SU-DHL-6 (cell line): ENCODE measurements around the gene FLYWCH1.
A peak's percentile ranks its signal among the peaks of the same experiment; 100 is the strongest.

ENCODE experiments used
- H2AFZ ChIP-seq: fragments of 200-600 bp; sonication (generic); 2 replicates; pipeline ENCODE4 v1.6.1; 2014; ENCODE audit warnings: low read depth, mild to moderate bottlenecking, moderate library complexity, mixed read lengths, antibody characterized with exemption, low read length; ENCODE audit not compliant: severe bottlenecking
- H3F3A ChIP-seq: fragments of 200-600 bp; shearing (Covaris generic); 2 replicates; pipeline ENCODE4 v1.6.0; 2016; ENCODE audit warnings: antibody characterized with exemption, mild to moderate bottlenecking; ENCODE audit not compliant: insufficient read depth
- H3K27ac ChIP-seq: fragments of 200-600 bp; sonication (generic); 2 replicates; pipeline ENCODE4 v1.5.1; 2016; ENCODE audit warnings: low read depth, mild to moderate bottlenecking, low read length, moderate library complexity, mixed read lengths
- H3K27me3 ChIP-seq: fragments of 200-600 bp; sonication (generic), shearing (Covaris generic); 2 replicates; pipeline ENCODE4 v1.6.0; 2014; ENCODE audit warnings: mild to moderate bottlenecking, low read length
- H3K36me3 ChIP-seq: fragments of 200-600 bp; sonication (generic); 2 replicates; pipeline ENCODE4 v1.6.1; 2014; ENCODE audit warnings: mild to moderate bottlenecking, low read length, mixed read lengths
- H3K4me2 ChIP-seq: fragments of 300-600, 200-600 bp; shearing (Covaris generic), sonication (generic); 2 replicates; pipeline ENCODE4 v1.6.0; 2014; ENCODE audit warnings: low read length, low read depth, mild to moderate bottlenecking; ENCODE audit not compliant: poor library complexity, severe bottlenecking
- H3K4me3 ChIP-seq: fragments of 200-600 bp; sonication (generic); 2 replicates; pipeline ENCODE4 v1.5.1; 2014; ENCODE audit warnings: antibody characterized with exemption, low read length, mild to moderate bottlenecking, mixed read lengths; ENCODE audit not compliant: insufficient read depth, poor library complexity, severe bottlenecking
- H3K79me2 ChIP-seq: fragments of 200-600 bp; sonication (generic); 2 replicates; pipeline ENCODE4 v1.6.1; 2014; ENCODE audit warnings: mild to moderate bottlenecking, low read length, moderate library complexity; ENCODE audit not compliant: insufficient read depth
- H3K9ac ChIP-seq: fragments of 200-600 bp; sonication (generic); 2 replicates; pipeline ENCODE4 v1.7.0; 2014; ENCODE audit warnings: mild to moderate bottlenecking, low read length
- H3K9me2 ChIP-seq: fragments of 200-600 bp; sonication (generic); replicated peaks from 2 replicates; pipeline ENCODE4 v1.6.1; 2014; ENCODE audit warnings: low read length; ENCODE audit not compliant: insufficient read depth
- H3K9me3 ChIP-seq: fragments of 200-600 bp; sonication (generic); 2 replicates; pipeline ENCODE4 v1.6.1; 2014; ENCODE audit warnings: low read length, mixed read lengths; ENCODE audit not compliant: insufficient read depth
- H4K20me1 ChIP-seq: fragments of 200-600 bp; sonication (generic); 2 replicates; pipeline ENCODE4 v1.6.1; 2014; ENCODE audit warnings: low read depth, mild to moderate bottlenecking, antibody characterized with exemption, low read length, moderate library complexity, mixed read lengths
- EZH2phosphoT487 ChIP-seq: fragments of 200-600 bp; sonication (generic), shearing (Covaris generic); conservative IDR thresholded peaks from 2 replicates; pipeline ENCODE4 v1.6.1; 2018; ENCODE audit warnings: mild to moderate bottlenecking, antibody characterized with exemption, low read length, moderate library complexity, mixed read lengths
- TF ChIP-seq, protein P1 (sequence below): fragments of 200-600 bp; sonication (generic); IDR thresholded peaks from one replicate; pipeline ENCODE4 v1.5.1; 2017; ENCODE audit warnings: antibody characterized with exemption, mild to moderate bottlenecking, low read length, moderate library complexity; ENCODE audit not compliant: insufficient read depth, poor library complexity, severe bottlenecking

The FLYWCH1 gene

DNA sequence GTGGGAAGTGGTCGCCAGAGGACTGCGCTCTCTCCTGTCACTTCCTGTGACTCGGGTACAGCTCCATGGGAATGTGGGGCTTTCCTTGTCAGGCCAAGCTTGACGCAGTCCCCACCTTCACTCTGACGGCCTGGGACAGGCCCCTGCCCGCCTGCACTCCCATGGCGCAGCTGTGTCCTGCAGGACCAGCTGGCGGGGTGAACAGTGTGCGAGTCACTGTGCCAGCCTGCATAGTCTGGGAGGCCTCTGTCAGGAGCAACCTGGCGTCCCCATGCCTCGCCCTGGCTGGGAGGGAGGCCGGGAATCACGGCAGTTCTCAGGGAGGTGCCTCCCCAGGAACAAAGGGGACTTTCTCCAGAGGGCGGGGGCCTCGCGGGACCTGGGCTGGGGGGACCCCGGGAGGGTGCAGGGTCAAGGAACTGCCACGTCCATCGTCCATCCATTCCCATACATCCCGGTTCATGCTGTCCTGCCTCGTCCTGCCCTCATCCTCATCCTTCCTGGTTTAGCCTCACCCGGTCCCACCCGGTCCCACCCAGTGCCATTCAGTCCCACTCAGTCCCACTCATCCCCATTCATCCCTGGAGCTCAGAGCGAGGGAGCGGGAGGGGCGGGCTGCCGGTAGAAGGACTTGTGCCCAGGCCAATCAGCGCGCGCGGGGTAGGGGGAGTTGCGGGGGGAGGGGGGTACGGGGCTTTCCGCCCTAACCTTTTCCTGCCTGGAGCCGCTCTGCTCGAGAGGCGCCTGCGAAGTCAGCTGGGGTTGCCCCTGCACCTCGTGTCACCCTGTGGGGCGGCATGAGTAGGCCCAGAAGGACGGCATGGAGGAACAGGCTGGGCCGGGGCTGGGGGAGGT, 13.4 kb downstream of the FLYWCH1 start:
- H3F3A ChIP-seq = no peaks in the 10 kb centered on the region
- H3K4me2 ChIP-seq = no peak overlapping the region
- H3K9me2 ChIP-seq = no peaks in the 10 kb centered on the region
- no peak overlapping the region for H2AFZ ChIP-seq
- no peaks in the 10 kb centered on the region for H3K79me2 ChIP-seq
- no peak overlapping the region for H3K4me3 ChIP-seq
- no peaks in the 10 kb centered on the region for H3K27me3 ChIP-seq
- no peak overlapping the region for H3K27ac ChIP-seq
- no peaks in the 10 kb centered on the region for H3K9me3 ChIP-seq
- H4K20me1 ChIP-seq = no peaks in the 10 kb centered on the region
- no peak overlapping the region for H3K9ac ChIP-seq
- no peaks in the 10 kb centered on the region for H3K36me3 ChIP-seq
- TF ChIP-seq EZH2phosphoT487 = no peak
- TF ChIP-seq, protein P1, sequence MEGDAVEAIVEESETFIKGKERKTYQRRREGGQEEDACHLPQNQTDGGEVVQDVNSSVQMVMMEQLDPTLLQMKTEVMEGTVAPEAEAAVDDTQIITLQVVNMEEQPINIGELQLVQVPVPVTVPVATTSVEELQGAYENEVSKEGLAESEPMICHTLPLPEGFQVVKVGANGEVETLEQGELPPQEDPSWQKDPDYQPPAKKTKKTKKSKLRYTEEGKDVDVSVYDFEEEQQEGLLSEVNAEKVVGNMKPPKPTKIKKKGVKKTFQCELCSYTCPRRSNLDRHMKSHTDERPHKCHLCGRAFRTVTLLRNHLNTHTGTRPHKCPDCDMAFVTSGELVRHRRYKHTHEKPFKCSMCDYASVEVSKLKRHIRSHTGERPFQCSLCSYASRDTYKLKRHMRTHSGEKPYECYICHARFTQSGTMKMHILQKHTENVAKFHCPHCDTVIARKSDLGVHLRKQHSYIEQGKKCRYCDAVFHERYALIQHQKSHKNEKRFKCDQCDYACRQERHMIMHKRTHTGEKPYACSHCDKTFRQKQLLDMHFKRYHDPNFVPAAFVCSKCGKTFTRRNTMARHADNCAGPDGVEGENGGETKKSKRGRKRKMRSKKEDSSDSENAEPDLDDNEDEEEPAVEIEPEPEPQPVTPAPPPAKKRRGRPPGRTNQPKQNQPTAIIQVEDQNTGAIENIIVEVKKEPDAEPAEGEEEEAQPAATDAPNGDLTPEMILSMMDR = no peak

DNA sequence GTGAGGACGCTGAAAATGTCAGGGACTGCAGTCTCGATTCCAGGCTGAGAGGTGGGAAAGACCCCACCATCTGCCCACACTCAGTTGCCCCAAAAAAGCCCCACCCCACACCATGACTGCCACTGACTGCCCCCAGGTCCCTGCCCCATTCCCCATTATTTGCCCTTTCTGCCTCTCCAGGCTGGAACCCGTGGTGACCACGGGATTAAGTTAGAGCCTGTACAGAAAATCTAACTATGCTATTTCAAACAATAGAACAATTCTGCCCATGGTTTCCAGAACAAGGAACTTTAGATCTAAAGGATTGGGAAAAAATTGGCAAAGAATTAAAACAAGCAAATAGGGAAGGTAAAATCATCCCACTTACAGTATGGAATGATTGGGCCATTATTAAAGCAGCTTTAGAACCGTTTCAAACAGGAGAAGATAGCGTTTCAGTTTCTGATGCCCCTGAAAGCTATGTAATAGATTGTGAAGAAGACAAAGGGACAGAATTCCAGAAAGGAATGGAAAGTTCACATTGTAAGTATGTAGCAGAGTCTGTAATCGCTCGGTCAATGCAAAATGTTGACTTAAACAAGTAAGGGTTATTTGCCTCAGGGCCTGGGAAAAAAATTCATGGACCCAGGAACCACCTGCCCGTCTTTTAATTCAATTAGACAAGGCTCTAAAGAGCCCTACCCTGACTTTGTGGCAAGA, 14.4 kb downstream of the FLYWCH1 start:
- H3K4me2 ChIP-seq = no peak overlapping the region

DNA sequence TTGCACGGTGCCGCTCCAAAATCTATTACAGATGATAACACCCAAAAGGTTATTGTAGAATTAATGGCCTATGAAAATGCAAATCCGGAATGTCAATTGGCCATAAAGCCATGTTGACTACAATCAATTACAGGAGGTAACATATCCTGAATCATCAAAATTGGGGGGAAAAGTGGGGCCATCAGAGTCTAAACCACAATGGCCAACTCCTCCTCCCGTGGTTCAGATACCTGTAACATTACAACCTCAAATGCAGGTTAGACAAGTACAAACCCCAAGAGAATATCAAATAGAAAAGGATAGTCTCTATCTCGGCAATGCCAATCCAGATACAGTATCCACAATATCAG, 14.9 kb downstream of the FLYWCH1 start:
- no peaks in the 10 kb centered on the region for H3K36me3 ChIP-seq
- no peaks in the 10 kb centered on the region for H3K9me3 ChIP-seq
- no peak overlapping the region for H2AFZ ChIP-seq
- no peak overlapping the region for H3K27ac ChIP-seq
- no peaks in the 10 kb centered on the region for H3K27me3 ChIP-seq
- H3K9ac ChIP-seq = no peak overlapping the region
- no peaks in the 10 kb centered on the region for H3K9me2 ChIP-seq
- H3F3A ChIP-seq = no peaks in the 10 kb centered on the region
- peak overlapping the region; percentile 27 for H3K4me2 ChIP-seq
- TF ChIP-seq, protein P1 = no peak
- no peak for TF ChIP-seq EZH2phosphoT487
- no peaks in the 10 kb centered on the region for H4K20me1 ChIP-seq
- no peaks in the 10 kb centered on the region for H3K79me2 ChIP-seq
- H3K4me3 ChIP-seq = no peak overlapping the region

More for the DNA sequence above, 14.4 kb downstream of the FLYWCH1 start:
- Histone ChIP-seq H3F3A (no peaks in the 10 kb centered on the region), H3K27ac (no peak overlapping the region), H3K9ac (no peak overlapping the region), H3K4me3 (no peak overlapping the region), H3K9me2 (no peaks in the 10 kb centered on the region), H2AFZ (no peak overlapping the region), H3K79me2 (no peaks in the 10 kb centered on the region), H3K9me3 (no peaks in the 10 kb centered on the region), H4K20me1 (no peaks in the 10 kb centered on the region), H3K36me3 (no peaks in the 10 kb centered on the region), H3K27me3 (no peaks in the 10 kb centered on the region)
- TF ChIP-seq, protein P1 = no peak
- no peak for TF ChIP-seq EZH2phosphoT487
